SK-N-SH (cell line): Measurements from ENCODE around the gene CABLES2.

ENCODE experiments used
- CHD2 ChIP-seq: fragments of 150-350 bp; IDR thresholded peaks from 2 replicates; pipeline ENCODE4 v1.6.1; 2018; ENCODE audit warnings: low read length; ENCODE audit not compliant: partially characterized antibody
- CTCF ChIP-seq: fragments of 200-600 bp; sonication (generic); IDR thresholded peaks from 2 replicates; pipeline ENCODE4 v1.6.1; 2017; ENCODE audit warnings: antibody characterized with exemption, mild to moderate bottlenecking, moderate library complexity
- EZH2phosphoT487 ChIP-seq: fragments of 200-600 bp; sonication (generic); IDR thresholded peaks from 2 replicates; pipeline ENCODE4 v1.6.1; 2017; ENCODE audit warnings: low read depth, mixed run types, mild to moderate bottlenecking, antibody characterized with exemption, moderate library complexity, borderline replicate concordance
- GABPA ChIP-seq: IDR thresholded peaks from 2 replicates; pipeline ENCODE4 v1.4.0; 2012; ENCODE audit warnings: low read depth, mild to moderate bottlenecking
- NRF1 ChIP-seq: IDR thresholded peaks from 2 replicates; pipeline ENCODE4 v1.6.1; 2012; ENCODE audit warnings: low read depth, mild to moderate bottlenecking, low read length
- RAD21 ChIP-seq: IDR thresholded peaks from 2 replicates; pipeline ENCODE4 v1.6.1; 2012; ENCODE audit warnings: mild to moderate bottlenecking, low read length

- no peak for TF ChIP-seq RAD21
- TF ChIP-seq CHD2: no peak
- TF ChIP-seq CTCF: no peak
- no peak for TF ChIP-seq EZH2phosphoT487
- no peak for TF ChIP-seq GABPA
- TF ChIP-seq NRF1: no peak
Observed at GRCh38 chr20:62419759-62420158, 12.7 kb upstream of the CABLES2 start.
